ENCODE results near the gene ATAT1. TPM values are rescaled to one million over a fixed set of nuclear protein-coding genes. Genes with fewer than 3 reads are reported as not detected.
A peak's percentile ranks its signal among the peaks of the same experiment; 100 is the strongest.
"Not testable (repeated sequence)": the region's sequence is repeated elsewhere in the genome, so short reads cannot be mapped to it uniquely, and the experiment has no call there.

ATAT1 gene
- polyA plus RNA-seq, 1 of the 3 experiments (the other 2 are of a cell fraction), result 36.2 TPM

DNA sequence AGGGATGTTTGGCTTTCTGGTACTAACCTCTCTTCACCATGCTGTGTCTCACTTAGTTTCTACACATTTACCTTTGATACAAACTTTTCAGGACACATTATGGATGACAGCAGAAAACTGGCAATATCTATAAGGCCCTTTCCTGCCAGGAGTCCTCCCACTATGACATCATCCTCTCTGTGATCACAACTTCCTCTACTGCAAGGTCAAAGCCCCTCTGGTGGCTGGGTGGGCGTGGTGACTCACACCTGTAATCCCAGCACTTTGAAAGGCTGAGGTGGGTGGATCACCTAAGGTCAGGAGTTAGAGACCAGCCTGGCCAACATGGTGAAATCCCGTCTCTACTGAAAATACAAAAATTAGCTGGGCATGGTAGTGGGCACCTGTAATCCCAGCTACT lies 39.6 kb downstream of the ATAT1 start:
- CTCF ChIA-PET, result interaction anchor here (2.1 kb wide), 1 partner anchor 13 kb away, joined by 19 read pairs; no protein-coding TSS in a partner anchor
- H3K4me3 ChIP-seq (ENCODE audit: low read depth in 2 of 2, low read length in 1 of 2); POLR2A ChIA-PET; H4K20me1 ChIP-seq (ENCODE audit: insufficient read depth); H3K9me2 ChIP-seq; H3F3A ChIP-seq (replicated peaks; ENCODE audit: insufficient read depth); H3K9me3 ChIP-seq; H3K4me1 ChIP-seq (ENCODE audit: control insufficient read depth in 1 of 2, insufficient read depth in 2 of 2, low read depth in 1 of 2, low read length in 1 of 2); H3K9ac ChIP-seq; H3K27me3 ChIP-seq (ENCODE audit: insufficient read depth); H3K27ac ChIP-seq (ENCODE audit: low read depth in 2 of 2, low read length in 1 of 2); H3K4me2 ChIP-seq; H2AFZ ChIP-seq (ENCODE audit: low read depth); DNase-seq: not testable (repeated sequence)
- Histone ChIP-seq H3K36me3 (replicated peaks in 1 of 2; ENCODE audit: control insufficient read depth in 1 of 2, insufficient read depth in 2 of 2, low read length in 1 of 2) (peaks cover 66% of the 10 kb centered on the region in 2 experiments), H3K79me2 (ENCODE audit: insufficient read depth) (peaks cover 20% of the 10 kb centered on the region)
- WGBS (ENCODE audit: low lambda C conversion rate), result 93% methylated on average over 2 of the region's 2 CpGs

DNA sequence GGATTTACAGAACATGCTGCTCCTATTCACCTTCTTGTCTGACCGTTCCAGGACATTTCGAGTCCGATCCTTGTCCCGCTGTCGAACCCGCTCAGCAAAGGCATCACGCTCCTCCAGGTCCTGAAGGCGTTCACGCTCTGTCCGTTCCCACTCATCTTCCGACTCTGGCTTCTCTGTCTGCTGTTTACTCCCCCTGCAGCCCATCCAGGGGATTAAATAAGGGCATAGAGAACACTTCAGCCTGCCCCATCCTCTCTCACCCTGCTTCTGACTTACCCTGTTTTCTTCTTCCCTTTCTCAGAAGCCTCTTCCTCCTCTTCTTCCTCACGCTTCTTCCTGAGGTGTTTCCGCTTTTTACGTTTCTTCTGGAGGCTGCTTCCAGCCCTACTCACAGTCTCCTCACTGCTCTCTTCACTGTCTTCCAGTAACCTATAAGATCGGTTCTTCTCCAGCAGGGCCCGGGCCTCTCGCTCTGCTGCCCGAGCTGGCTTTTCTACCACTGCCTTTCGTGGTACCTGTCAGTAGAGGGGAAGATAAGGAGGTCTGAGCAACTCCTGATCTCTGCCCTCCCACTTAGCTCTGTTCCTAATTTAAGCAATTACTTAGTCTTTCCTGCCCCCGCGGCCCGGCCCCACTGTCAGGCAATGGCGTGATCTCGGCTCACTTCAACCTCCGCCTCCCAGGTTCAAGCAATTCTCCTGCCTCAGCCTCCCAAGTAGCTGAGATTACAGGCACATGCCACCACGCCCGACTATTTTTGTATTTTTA lies 44.3 kb downstream of the ATAT1 start:
- Histone ChIP-seq H3K4me1 (ENCODE audit: control insufficient read depth in 1 of 2, insufficient read depth in 2 of 2, low read depth in 1 of 2, low read length in 1 of 2) (peaks cover 0 to 5% of the 10 kb centered on the region in 2 experiments; a peak in 3 of 4 replicates), H3K4me2 (peak overlapping the region; percentile 80), H3K9me2 (no peaks in the 10 kb centered on the region), H3K9me3 (no peaks in the 10 kb centered on the region), H3F3A (replicated peaks; ENCODE audit: insufficient read depth) (peaks cover 21% of the 10 kb centered on the region), H3K27ac (ENCODE audit: low read depth in 2 of 2, low read length in 1 of 2) (no peak overlapping the region), H3K27me3 (ENCODE audit: insufficient read depth) (no peaks in the 10 kb centered on the region), H3K9ac (peak overlapping the region; percentile 84; the same call in 1 of the 2 replicates), H3K79me2 (ENCODE audit: insufficient read depth) (peaks cover 36% of the 10 kb centered on the region), H4K20me1 (ENCODE audit: insufficient read depth) (no peaks in the 10 kb centered on the region), H3K36me3 (replicated peaks in 1 of 2; ENCODE audit: control insufficient read depth in 1 of 2, insufficient read depth in 2 of 2, low read length in 1 of 2) (peaks cover 33 to 37% of the 10 kb centered on the region in 2 experiments), H3K4me3 (ENCODE audit: low read depth in 2 of 2, low read length in 1 of 2) (no peak overlapping the region), H2AFZ (ENCODE audit: low read depth) (no peak overlapping the region)
- ChIA-PET CTCF (interaction anchor here (1.1 to 29.8 kb wide), 5 partner anchors 11 to 73 kb away, joined by 3 to 838 read pairs (median 3); partner anchors contain the start of genes FLOT1, MDC1 and TUBB), POLR2A (no interaction called here)
- peak; percentile 41 for DNase-seq
- TF ChIP-seq CHD2 (IDR thresholded peaks at IDR 0.05; ENCODE audit: low read length, partially characterized antibody), result no peak
- TF ChIP-seq, protein P1, sequence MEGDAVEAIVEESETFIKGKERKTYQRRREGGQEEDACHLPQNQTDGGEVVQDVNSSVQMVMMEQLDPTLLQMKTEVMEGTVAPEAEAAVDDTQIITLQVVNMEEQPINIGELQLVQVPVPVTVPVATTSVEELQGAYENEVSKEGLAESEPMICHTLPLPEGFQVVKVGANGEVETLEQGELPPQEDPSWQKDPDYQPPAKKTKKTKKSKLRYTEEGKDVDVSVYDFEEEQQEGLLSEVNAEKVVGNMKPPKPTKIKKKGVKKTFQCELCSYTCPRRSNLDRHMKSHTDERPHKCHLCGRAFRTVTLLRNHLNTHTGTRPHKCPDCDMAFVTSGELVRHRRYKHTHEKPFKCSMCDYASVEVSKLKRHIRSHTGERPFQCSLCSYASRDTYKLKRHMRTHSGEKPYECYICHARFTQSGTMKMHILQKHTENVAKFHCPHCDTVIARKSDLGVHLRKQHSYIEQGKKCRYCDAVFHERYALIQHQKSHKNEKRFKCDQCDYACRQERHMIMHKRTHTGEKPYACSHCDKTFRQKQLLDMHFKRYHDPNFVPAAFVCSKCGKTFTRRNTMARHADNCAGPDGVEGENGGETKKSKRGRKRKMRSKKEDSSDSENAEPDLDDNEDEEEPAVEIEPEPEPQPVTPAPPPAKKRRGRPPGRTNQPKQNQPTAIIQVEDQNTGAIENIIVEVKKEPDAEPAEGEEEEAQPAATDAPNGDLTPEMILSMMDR (IDR thresholded peaks at IDR 0.05), result peak; percentile 35
- 87% methylated on average over 27 of the region's 27 CpGs for WGBS (ENCODE audit: low lambda C conversion rate)

DNA sequence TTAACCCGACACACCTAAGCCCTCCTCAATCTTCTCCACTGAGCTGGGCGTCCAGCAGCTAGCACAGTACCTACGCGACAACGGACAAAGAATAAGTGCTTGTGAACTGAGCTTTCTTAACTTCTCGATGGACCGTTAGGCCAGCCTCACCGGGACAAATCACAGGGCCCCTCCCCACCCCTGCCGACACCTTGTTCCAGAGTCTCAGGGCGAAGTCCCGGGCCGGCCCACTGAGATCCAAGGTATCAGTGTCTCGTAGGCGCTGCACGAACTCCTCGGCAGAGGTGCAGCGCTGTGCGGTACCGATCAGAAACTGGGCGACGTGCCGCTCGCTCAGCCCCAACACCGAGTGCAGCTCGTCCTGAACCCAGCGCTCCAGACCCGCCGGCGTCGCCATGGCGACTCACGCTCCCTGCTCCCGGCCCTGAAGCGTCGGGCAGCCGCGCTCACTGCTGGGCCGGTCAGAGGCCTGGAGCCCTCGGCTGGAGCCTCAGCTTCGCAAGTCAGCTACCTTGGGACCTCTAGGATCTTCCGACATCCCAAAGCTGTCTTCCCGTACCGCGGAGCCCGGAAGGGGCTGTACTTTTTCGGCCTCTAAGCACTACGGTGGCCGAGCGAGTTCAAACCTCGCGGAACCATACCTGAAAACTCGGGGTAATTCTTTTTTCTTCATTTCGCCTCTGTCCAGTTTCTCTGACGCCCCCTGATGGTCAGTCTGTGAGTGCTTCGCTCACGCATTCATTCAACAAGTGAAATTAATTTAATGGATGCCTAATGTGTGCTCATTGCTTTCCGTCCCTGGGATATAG lies 46.0 kb downstream of the ATAT1 start, which contains the start of gene DHX16:
Gene DHX16, minus strand, starts transcription at position 562 of the 809 bp plus-strand sequence. Its CDS starts 165 bp downstream, at position 397.
- Histone ChIP-seq H3K79me2 (ENCODE audit: insufficient read depth) (peaks cover 39% of the 10 kb centered on the region), H3K4me3 (ENCODE audit: low read depth in 2 of 2, low read length in 1 of 2) (peak within 1 kb of the TSS; percentile 87 to 99), H2AFZ (ENCODE audit: low read depth) (peak within 1 kb of the TSS; percentile 84), H3K27ac (ENCODE audit: low read depth in 2 of 2, low read length in 1 of 2) (peak within 1 kb of the TSS; percentile 60 to 66), H4K20me1 (ENCODE audit: insufficient read depth) (0 out of 2 replicates have a peak, but pooled peaks cover 3% of the 10 kb centered on the region), H3K4me2 (peak within 1 kb of the TSS; percentile 80), H3K9me2 (no peaks in the 10 kb centered on the region), H3K4me1 (ENCODE audit: control insufficient read depth in 1 of 2, insufficient read depth in 2 of 2, low read depth in 1 of 2, low read length in 1 of 2) (peaks cover 0 to 5% of the 10 kb centered on the region in 2 experiments; a peak in 3 of 4 replicates), H3K27me3 (ENCODE audit: insufficient read depth) (no peaks in the 10 kb centered on the region), H3K9ac (peak within 1 kb of the TSS; percentile 84), H3K9me3 (no peaks in the 10 kb centered on the region), H3K36me3 (replicated peaks in 1 of 2; ENCODE audit: control insufficient read depth in 1 of 2, insufficient read depth in 2 of 2, low read length in 1 of 2) (peaks cover 38% of the 10 kb centered on the region in 2 experiments), H3F3A (replicated peaks; ENCODE audit: insufficient read depth) (peaks cover 37% of the 10 kb centered on the region)
- ChIA-PET CTCF (interaction anchor here (0.7 to 29.8 kb wide), 24 partner anchors 8 to 234 kb away, joined by 3 to 838 read pairs (median 3); partner anchors contain the start of genes ATAT1, FLOT1, MDC1 and TUBB), POLR2A (interaction anchor here (0.6 to 1.3 kb wide), 7 partner anchors 10 to 57 kb away, joined by 3 to 6 read pairs (median 4); partner anchors contain the start of gene MDC1)
- WGBS (ENCODE audit: low lambda C conversion rate), result 1% methylated on average over 24 of the region's 57 CpGs
- peak; percentile 92 for DNase-seq
- TF ChIP-seq NFIC (IDR thresholded peaks at IDR 0.05; ENCODE audit: borderline replicate concordance), result no peak
- peak; percentile 78; the same call in 1 of the 2 replicates for TF ChIP-seq YY1 (IDR thresholded peaks at IDR 0.05; ENCODE audit: low read depth)
- peak; percentile 97 for TF ChIP-seq CHD2 (IDR thresholded peaks at IDR 0.05; ENCODE audit: low read length, partially characterized antibody)
- TF ChIP-seq RAD21 (IDR thresholded peaks at IDR 0.05; ENCODE audit: low read length), result peak; percentile 66
- TF ChIP-seq NRF1 (IDR thresholded peaks at IDR 0.05; ENCODE audit: low read depth, low read length), result no peak
- TF ChIP-seq MEF2A (IDR thresholded peaks at IDR 0.05; ENCODE audit: borderline replicate concordance, low read depth), result 0 out of 2 replicates have a peak, but pooled peaks have one; percentile 29
- no peak for TF ChIP-seq RXRA (IDR thresholded peaks at IDR 0.05; ENCODE audit: borderline replicate concordance, low read depth)
- TF ChIP-seq GABPA (IDR thresholded peaks at IDR 0.05; ENCODE audit: low read depth), result peak; percentile 79
- TF ChIP-seq FOSL2 (IDR thresholded peaks at IDR 0.05; ENCODE audit: borderline replicate concordance, low read depth), result no peak
- TF ChIP-seq JUND (IDR thresholded peaks at IDR 0.05), result no peak
- no peak for TF ChIP-seq GATA2 (CRISPR knock-in tag; IDR thresholded peaks at IDR 0.05)
- TF ChIP-seq SIN3A (IDR thresholded peaks at IDR 0.05; ENCODE audit: borderline replicate concordance, low read depth, low read length), result peak; percentile 95
- TF ChIP-seq RFX5 (IDR thresholded peaks at IDR 0.05; ENCODE audit: low read length), result peak; percentile 76; the same call in 1 of the 2 replicates
- TF ChIP-seq, protein P2, sequence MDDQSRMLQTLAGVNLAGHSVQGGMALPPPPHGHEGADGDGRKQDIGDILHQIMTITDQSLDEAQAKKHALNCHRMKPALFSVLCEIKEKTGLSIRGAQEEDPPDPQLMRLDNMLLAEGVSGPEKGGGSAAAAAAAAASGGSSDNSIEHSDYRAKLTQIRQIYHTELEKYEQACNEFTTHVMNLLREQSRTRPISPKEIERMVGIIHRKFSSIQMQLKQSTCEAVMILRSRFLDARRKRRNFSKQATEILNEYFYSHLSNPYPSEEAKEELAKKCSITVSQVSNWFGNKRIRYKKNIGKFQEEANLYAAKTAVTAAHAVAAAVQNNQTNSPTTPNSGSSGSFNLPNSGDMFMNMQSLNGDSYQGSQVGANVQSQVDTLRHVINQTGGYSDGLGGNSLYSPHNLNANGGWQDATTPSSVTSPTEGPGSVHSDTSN (IDR thresholded peaks at IDR 0.05), result no peak; the same call in 1 of the 2 replicates
- TF ChIP-seq, protein P3, sequence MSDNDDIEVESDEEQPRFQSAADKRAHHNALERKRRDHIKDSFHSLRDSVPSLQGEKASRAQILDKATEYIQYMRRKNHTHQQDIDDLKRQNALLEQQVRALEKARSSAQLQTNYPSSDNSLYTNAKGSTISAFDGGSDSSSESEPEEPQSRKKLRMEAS (IDR thresholded peaks at IDR 0.05; ENCODE audit: low read depth), result peak; percentile 69; the same call in 1 of the 2 replicates

Measured in SK-N-SH (cell line).